ENCODE results near the gene MED28.

- TF ChIP-seq CTCF (IDR thresholded peaks at IDR 0.05), result no peak
- TF ChIP-seq EP300 (IDR thresholded peaks at IDR 0.05), result no peak
- TF ChIP-seq POLR2AphosphoS5 (IDR thresholded peaks at IDR 0.05), result no peak
These were observed 29.8 kb upstream of the MED28 start for GRCh38 chr4:17584521-17585213.

Data from esophagus muscularis mucosa (tissue), 4 donors.